ENCODE measurements around the gene BACE1-AS.
A peak's percentile ranks its signal among the peaks of the same experiment; 100 is the strongest.
"Not testable (repeated sequence)": the region's sequence is repeated elsewhere in the genome, so short reads cannot be mapped to it uniquely, and the experiment has no call there.

The BACE1-AS gene

GRCh38 chr11:117292616-117293015 is 1.5 kb downstream of the BACE1-AS start:
- no peak for DNase-seq

GRCh38 chr11:117295438-117296137 is 4.4 kb downstream of the BACE1-AS start:
- DNase-seq, result peak; percentile 76 to 88

GRCh38 chr11:117296881-117297280 is 5.7 kb downstream of the BACE1-AS start:
- no peak for DNase-seq

- no peak for DNase-seq
These were observed 7.0 kb downstream of the BACE1-AS start for GRCh38 chr11:117298195-117298594.

GRCh38 chr11:117299351-117300282 is 8.5 kb downstream of the BACE1-AS start:
- no peak for DNase-seq

GRCh38 chr11:117300283-117300663 is 9.1 kb downstream of the BACE1-AS start:
- DNase-seq, result no peak

- DNase-seq, result no peak
These were observed 9.6 kb downstream of the BACE1-AS start for GRCh38 chr11:117300773-117301172.

GRCh38 chr11:117302228-117302627 is 11.1 kb downstream of the BACE1-AS start:
- no peak for DNase-seq

GRCh38 chr11:117303101-117303500 is 12.0 kb downstream of the BACE1-AS start:
- DNase-seq, result no peak

GRCh38 chr11:117303646-117304315 is 12.6 kb downstream of the BACE1-AS start:
- no peak for DNase-seq

- DNase-seq, result no peak
These were observed 14.0 kb downstream of the BACE1-AS start for GRCh38 chr11:117305145-117305544.

- no peak for DNase-seq
These were observed 18.2 kb downstream of the BACE1-AS start for GRCh38 chr11:117309310-117309709.

- no peak for DNase-seq
These were observed 21.9 kb downstream of the BACE1-AS start for GRCh38 chr11:117313091-117313490.

- no peak for DNase-seq
These were observed 23.0 kb downstream of the BACE1-AS start for GRCh38 chr11:117313828-117314768.

- DNase-seq, result no peak
These were observed 23.7 kb downstream of the BACE1-AS start for GRCh38 chr11:117314840-117315239.

- DNase-seq, result no peak
These were observed 24.4 kb downstream of the BACE1-AS start for GRCh38 chr11:117315285-117316196.

- peak; percentile 87 to 89 for DNase-seq
These were observed 25.2 kb downstream of the BACE1-AS start, which contains the start of gene BACE1 for GRCh38 chr11:117316197-117316961. BACE1 (minus strand) TSS chr11:117316256; CDS start chr11:117315795, 461 bp downstream.

GRCh38 chr11:117318738-117319137 is 27.6 kb downstream of the BACE1-AS start:
- no peak for DNase-seq

- DNase-seq, result no peak
These were observed 28.2 kb downstream of the BACE1-AS start for GRCh38 chr11:117319214-117319840.

GRCh38 chr11:117327255-117327566 is 36.1 kb downstream of the BACE1-AS start:
- not testable (repeated sequence) for DNase-seq

All from hippocampal formation (tissue), 2 donors.